GM18909 (cell line): ENCODE data around the gene SERTAD4.

Experiments used
- ATAC-seq: cut with Tn5 transposase; IDR thresholded peaks from one replicate; pipeline ENCODE4 v1.9.1; 2021; ENCODE audit warnings: mild to moderate bottlenecking; ENCODE audit not compliant: unreplicated experiment, poor library complexity

The SERTAD4 gene

DNA sequence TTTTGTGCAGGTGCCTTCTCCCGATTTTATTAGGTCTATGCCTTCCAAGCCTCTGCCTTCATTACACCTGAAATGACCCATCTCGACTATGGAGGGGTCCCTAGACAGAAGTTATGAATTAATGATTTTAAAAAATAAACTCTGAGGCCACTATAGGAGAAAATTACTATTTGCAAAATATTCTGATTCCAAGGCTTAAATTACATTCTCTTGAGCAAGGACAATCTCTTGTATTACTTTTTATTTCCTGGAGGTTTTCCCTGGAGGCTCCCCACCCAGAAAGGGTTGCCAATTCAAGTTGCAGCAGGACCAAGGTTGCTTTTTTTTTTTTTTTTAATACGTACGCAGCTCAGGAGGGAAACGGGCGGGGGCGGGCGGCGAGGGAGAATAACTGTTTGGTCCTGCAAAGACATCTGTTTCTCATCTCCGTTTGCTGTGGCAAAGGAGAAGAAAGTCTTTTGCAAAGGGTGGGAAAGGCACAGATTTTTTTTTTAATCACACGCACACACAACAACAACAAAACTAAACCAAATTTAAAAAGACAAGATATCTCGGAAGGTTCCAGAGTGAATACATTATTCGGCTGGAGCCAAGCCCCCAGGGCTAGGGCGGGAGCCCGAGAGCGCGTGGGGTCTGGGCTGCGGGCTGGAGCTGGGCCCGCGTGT, 618 bp upstream of the SERTAD4 start:
- ATAC-seq = no peak

DNA sequence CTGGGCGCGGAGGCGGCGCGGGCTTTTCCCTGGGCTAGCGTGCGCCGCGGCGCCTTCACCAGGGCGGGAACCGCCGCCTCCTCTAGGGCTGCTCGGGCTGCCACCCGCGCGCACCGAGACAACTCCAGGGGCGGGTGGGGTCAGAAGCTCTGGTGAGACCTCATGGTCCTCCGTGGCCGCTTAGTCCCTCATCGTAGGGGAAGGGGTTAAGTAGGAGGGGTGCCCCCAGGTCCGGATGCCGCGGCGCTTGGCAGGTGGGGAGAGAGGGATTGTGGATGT, 559 bp downstream of the SERTAD4 start:
- no peak for ATAC-seq

DNA sequence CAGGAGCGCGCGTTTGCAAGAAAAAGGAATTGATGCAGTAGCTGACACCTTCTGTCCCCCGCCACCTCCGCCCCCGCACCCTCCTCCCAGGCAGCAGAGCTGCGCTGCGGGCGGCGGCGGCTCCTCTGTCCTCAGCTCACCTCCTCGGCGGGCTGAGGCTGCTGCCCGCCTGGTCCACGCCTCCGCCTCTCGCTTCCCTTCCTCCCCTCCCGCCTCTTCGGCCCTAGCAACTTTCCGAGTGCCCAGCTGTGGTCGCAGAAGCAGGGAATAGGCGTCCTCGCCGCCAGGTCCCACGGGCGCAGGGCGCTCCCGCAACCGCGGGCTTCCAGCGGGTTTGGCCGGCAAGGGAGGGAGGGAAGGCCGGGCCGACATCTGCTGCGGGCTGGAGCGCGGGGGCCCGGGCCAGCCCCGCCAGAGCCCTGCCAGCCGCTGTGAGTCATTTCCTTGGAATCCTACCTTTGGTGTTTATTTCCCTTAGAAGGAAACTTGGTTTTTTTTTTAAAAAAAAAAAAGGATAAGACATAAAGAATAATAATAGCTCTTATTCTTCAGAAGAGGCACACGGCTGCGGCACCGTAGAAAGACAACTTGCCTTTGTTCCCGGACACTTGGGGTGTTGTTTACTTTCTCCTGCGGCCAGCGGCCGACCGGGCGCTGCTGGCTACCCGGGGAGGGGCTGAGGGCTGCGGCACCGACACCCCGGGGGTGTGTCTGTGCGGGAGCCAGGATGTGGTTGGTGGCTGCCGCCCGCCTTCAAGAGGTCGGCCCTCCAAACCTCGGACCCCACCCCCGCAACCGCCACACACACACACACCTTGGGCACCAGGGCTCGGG, 1.1 kb downstream of the SERTAD4 start:
- ATAC-seq = no peak

DNA sequence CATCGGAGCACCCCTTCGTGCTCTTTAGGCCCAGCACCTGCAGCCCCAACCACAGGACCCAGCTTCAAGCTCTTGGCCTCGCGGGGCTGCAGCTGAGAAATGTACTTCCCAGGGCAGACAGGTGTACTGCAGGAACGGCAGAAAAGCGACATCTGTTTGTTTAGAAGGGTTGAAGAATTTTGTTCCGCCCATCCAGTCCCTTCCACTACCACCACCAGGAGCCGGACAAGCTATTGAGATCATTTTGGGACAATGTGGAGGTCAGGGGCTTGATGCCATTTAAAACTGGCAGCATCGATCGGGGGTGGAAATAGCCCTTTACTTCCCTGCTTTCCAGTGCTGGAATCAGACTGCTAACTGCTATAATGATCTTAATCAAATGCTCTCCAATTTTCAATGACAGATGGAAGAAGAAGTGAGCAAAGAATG, 1.7 kb downstream of the SERTAD4 start:
- no peak for ATAC-seq

DNA sequence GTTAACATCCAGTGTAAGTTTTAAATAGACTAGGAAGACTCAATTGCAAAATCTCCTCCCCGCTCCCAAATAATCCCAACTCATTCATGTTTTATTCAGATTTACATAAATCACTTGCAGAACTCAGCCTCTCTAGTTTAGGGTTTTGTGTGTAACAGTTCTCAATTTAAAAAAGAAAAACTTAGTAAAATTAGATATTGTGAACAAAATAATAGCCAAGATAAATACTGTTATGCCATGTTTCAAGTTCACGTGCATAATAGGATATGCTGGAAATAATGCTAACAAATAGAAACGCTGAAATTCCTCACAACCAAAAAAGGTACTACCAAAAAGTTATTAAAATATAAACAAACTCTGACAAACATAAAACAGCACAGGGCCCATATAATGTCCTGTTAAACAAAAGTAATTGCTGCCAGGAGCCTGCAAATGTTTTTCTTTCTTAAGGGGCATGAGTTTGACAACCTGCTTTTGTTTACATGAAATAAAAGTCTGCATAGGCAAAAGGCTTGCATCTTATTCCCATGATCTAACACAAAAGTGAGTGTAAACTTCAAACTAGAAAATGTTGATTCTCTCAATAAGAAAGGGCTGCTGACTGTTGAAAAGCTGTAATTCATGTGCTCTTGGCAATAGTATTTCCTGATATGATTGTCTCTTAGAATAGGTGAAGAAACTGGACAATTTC, 2.9 kb downstream of the SERTAD4 start:
- ATAC-seq = no peak

DNA sequence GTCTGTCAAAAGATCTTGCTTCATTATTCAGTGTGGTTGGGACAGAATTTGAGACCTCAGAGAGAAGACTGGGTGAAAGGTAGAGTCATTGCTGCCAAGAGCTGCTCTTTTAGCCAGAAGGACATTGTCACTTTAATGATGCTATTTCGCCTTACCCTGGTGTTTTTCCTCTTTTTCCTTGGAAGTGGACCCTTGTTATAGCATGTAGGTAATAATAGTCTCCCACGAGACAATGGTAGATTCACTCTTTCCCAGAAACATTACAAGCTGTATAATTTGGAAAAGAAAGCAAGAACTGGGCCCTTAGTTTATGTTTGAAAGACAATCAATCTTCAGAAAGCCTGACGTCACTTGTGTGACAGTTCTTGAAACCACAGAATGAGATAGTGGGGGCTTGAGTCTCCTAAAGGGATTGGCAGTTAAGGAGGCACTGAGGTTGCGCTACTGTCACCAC, 3.8 kb downstream of the SERTAD4 start:
- no peak for ATAC-seq

DNA sequence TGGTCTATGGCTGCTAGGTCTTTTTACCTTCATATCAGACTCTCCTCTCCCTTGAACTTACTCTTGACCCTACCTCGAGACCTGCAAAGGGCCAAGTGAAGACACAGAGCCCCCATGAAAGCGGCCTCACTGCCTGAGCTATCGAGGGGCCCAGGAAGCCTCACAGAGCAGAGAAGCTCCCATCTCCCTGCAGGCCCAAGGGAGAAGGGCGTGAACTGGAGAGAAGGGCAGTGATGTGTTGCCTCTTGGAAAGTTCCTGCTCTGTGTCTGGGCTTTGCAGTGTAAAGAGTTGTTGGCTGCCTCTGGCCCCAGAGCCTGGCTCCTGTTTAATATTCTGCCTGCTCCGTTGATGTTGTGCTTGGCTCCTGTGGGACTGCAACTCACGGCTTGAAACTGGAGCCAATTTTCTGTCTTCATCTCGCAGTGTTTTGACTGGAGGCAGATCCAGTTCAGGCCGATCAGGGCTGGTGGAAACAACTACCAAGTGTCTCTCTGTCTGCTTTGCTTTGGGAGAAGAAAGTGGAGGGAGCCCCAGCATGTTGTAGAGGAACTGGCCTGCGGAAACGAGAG, 4.3 kb downstream of the SERTAD4 start:
- ATAC-seq = no peak

DNA sequence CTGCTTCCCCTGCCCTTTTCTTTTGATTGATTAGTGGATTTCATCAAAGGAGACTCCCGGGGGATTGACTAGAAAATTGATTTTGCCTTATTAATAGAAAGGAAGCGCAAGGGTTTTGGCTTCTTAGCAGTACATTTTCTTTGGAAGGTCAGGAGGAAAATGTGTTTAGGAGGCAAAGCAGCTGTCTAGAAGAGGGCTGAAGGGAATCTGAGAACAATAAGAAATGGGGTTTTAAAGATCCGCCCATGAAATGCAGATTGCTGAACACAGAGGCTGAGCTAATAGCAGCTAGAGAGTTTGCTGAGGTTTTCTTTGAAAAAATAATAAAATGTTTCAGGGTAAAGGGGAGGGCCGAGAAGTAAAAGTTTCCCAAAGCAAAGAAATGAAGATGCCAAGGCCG, 4.9 kb downstream of the SERTAD4 start:
- no peak for ATAC-seq

DNA sequence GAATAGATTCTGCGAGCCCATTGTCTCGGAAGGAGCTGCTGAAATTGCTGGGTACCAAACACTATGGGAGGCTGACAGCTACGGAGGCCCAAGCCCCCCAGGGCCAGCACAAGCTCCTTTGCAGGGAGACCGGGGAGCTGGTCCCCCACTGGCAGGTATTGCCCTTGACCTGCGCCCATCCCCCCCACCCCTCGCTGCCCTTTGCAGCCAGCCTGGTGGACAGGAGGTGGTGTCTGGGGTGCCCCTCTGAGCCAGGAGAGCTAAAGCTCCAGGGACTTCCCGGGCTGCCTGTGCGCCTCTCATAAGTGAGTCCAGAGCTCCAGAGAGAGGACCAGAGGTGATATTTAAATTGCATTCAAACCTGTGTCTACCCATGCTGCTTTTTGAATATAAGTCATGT, 5.4 kb downstream of the SERTAD4 start:
- ATAC-seq = no peak

DNA sequence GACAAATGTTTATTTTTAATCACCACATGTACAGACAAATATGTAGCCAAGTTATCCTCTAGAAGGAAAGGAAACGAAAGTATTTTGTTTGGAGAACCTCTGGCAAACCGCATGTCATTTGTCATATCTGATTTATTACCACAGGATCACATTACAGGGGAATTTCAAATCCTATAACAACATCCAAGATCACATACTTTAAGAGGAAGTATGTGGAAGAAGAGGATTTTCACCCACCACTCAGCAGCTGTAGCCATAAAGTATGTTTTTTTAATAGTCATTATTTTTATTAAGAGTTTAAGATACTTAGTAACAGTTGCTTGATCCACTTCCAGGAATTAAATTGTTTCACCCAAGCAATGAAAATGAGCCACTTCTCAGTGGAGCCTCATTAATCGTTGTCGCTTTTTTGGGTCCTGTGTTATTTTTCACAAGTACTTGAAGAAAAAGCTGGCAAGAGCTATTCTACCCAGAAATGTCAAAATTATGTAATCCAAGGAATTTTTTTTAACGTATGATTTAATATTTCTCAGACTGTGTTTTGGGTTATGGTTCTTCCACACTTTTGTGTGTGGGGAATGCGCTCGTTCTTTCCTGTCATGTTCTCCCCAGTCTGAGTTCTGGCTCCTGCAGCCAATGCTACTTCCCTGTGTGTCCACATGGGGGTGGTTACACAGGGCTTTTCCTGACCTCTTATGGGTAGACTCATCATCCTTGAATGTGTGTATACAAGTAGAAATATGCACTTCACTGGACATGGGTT, 6.9 kb downstream of the SERTAD4 start:
- no peak for ATAC-seq

DNA sequence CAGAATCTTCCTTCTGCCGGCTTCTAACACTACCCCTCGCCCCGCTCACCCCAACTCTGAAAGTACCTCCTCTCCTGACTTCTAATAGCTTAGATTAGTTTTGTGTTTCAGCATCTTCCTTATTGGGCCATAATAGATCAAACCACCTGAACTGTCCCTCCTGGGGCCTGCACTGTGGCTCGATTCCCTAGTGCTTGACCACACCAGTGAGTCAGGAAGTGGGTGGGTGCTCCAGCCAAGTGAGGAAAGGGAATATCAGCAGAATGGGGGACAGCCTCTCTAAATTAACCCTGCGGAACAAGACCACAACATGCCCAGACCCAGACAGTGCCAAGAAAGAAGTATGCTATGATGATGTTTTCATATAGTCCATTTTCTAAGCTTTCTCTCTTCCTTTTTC, 8.5 kb downstream of the SERTAD4 start:
- no peak for ATAC-seq

DNA sequence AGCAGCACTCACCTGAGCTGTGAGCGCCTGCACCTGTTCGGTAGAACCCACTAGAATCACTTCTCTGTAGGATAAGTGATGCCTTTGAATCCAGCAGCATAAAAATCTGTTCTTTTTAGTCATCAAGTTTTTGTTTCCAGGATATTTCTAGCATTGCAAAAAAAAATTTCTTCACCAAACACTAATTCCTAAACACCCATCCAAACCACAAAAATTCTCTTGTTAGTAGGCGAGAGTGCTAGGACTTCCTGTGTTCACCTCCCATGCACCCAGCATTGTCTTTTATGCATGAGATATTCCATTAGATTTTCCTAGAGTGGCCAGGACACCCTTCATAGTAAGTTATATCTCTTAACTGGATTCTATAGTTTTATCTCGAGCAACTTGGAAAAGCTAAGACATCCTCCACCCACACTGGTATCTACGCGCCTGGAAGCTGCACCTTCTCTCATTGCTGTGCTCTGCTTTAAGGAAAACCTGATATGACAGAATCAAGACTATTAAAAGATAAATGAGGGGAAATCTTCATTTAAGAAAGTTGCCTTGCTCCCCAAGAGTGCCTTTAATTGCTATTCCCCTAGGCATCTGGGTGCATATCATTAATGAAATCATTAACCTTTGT, 12.3 kb downstream of the SERTAD4 start:
- ATAC-seq = no peak

DNA sequence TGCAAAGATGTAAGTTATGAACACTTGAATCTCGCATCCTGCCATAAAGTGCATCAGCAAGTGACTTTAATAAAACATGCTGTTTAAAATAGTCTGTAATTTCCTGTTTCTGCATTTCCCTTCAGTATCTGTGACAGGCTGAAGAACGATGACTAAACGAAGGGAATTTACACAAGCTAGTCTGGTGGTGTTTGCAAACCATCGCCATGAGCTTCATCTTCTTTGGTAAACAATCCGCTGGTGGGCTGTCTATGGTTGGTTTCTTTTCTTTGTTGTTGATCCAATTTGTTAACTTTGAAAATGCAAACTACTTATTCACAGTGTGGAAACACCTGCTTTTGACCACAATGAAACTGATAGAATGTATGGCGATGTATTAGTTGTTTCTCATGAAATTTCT, 13.9 kb downstream of the SERTAD4 start:
- ATAC-seq = peak; percentile 60

DNA sequence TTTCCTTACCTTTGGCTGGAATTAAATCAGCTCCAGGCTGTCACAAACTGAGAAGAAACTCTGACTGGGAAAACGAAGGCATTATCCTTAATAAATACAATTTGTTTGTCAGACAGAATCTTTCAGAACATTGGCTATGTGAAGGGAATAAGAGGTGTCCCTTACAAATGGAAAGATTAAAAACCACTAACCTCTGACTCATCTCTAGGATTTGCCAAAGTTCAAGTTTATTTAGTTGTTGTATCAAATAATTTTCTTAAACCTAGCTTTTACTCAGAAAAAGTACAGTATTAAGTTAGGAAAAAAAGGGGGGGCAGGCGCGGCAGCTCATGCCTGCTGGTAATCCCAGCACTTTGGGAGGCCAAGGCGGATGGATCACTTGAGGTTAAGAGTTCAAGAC, 15.7 kb downstream of the SERTAD4 start:
- no peak for ATAC-seq

DNA sequence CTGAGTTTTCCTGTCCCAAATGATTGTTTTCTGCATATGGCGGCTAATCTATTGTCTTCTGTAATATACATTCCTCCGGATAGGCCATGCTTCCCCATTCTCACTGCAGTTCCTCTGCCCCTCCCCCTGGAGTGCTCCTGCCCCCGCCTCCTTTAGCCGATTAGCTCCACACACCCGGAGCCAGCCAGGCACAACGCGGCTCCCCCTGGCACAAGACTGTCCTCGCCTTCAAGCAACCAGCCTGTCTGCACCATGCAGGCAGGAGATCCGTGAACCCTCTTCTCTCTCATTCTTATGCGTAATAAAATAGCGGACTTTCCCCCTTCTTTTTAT, 18.0 kb downstream of the SERTAD4 start:
- no peak for ATAC-seq

DNA sequence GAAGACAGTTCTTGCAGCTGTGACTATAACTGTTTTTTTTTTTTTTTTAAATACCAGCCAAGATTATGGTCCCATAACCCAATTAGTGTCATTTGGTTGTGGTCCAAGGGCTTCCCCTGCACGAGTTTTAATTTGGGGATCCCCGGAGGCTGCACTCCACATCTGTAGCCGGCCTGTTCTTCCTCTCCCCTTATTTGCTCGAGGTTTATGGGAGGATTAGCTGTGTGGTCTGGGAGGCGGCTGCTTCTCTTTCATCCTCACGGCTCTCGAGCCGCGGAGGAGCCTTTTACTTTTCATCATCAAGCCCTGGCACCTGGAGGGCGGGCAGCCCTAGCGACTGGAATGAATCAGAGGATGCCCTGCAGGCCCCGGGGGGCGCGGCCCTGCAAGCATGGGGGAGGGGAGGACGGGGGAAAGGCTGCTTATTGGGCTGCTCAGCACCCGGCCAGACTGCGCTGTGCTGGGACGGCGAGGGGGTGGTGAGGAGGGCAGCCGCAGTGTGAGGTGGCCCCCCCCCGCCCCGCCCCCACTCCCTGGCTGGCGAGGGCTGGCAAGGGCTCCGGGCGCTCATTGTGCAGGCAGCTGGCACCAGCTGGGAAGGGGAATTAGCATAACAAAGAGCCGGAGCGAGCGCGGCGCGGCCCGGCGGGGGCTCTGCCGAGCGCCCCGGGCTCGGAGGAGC, 18.5 kb downstream of the SERTAD4 start:
- no peak for ATAC-seq

DNA sequence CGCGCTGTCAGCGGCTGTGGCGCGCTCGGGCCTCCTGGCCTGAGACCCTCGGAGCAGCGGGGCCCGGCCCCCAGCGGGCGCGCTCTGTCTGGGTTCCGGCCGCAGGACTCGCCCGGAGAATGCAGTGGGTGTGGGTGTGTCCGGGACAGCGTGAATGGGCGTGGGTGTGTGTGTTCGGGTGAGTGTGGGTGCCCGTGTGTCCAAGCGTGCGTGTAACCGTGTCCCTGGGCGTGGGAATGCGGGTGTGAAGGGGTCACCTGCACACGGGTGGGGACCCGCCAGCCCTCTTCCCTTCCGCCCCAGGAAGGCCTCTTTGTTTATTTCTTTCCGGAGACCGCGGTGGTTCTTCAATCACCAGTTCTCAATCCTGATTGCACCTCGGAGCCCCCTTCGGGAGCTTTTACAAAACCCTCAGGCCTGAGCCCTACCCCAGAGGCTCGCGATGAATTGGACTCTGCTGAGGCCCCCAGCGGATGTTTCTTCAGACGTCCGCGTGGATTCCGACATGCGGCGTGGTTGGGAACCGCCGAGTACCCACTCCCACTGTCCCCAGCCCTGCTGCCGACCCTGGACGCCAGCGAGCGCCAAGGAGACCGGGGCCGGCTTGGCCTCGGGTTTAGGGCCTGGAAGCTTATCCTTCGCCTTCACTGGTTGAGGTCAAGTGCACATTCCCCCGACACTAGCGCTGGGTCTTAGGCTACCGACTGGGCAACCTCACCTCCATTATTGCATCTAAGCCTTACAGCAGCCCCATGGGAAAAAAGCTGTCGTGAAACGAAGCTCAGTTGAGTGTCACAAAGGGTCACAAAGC, 19.3 kb downstream of the SERTAD4 start:
- no peak for ATAC-seq

DNA sequence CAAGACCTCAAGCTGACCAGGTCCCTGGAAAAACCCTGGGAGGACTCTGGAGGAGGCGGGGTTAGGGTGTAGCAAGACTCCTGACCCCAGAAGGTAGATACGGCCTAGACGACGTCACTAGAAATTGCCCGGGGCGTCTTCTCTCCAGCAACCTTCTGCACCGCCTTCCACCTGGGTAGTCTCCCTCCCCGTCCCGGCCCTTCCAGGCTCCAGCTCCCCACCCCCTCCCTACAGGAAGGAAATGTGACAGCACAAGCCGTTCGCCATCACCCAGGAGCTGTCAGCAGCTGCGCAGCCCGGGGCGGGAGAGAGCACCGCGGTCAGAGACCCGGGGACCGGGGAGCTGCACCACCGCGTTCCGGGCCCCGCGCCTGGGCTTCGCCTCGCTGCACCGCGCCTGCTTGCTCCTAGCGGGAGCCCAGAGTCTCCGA, 20.0 kb downstream of the SERTAD4 start:
- ATAC-seq = no peak

DNA sequence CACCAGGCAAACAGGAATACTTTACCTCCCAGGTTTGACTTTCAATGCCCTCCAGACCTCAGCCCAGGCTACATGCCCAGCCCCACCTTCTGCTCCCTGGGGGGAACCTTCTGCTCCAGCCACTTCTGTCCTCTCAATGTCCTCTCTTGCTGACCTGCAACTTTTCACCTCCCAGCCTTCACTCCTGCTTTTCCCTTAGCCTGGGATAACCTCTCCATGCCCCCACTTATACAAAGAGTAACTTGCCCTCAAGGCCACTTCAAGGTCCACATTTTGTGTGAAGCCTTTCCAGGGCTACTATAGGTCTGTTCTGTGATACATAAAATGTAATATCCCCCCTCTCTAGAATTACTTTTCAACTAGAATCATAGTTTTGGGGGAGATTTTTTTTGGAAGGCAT, 21.7 kb downstream of the SERTAD4 start:
- ATAC-seq = no peak
